Measurements from ENCODE around the gene KCNMA1.

DNA sequence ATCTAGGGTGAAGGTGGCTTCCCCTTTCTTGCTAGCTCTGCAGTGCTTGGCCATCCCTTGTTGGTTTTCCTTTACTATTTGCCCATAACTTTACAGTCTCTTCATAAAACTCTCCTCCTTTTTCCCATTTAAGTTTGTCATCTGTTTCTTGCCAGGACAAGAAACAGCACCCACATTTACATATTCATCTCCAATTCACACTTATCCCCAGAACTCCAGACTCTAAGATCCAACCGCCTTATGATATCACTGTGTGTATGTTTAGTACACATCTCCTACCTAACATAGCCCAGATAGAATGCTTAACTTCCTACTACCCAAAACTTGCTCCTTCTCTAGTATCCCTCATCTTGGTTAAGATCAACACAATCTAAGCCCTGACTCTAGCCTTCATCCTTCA is 622.2 kb downstream of the KCNMA1 start:
- TF ChIP-seq, protein P1, sequence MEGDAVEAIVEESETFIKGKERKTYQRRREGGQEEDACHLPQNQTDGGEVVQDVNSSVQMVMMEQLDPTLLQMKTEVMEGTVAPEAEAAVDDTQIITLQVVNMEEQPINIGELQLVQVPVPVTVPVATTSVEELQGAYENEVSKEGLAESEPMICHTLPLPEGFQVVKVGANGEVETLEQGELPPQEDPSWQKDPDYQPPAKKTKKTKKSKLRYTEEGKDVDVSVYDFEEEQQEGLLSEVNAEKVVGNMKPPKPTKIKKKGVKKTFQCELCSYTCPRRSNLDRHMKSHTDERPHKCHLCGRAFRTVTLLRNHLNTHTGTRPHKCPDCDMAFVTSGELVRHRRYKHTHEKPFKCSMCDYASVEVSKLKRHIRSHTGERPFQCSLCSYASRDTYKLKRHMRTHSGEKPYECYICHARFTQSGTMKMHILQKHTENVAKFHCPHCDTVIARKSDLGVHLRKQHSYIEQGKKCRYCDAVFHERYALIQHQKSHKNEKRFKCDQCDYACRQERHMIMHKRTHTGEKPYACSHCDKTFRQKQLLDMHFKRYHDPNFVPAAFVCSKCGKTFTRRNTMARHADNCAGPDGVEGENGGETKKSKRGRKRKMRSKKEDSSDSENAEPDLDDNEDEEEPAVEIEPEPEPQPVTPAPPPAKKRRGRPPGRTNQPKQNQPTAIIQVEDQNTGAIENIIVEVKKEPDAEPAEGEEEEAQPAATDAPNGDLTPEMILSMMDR (IDR thresholded peaks at IDR 0.05; ENCODE audit: low read depth, low read length): no peak
- TF ChIP-seq POLR2A (IDR thresholded peaks at IDR 0.05; ENCODE audit: extremely low read depth, insufficient read length) (no peak), MYC (IDR thresholded peaks at IDR 0.05; ENCODE audit: low read depth, low read length) (no peak)
- TF ChIP-seq, protein P2, sequence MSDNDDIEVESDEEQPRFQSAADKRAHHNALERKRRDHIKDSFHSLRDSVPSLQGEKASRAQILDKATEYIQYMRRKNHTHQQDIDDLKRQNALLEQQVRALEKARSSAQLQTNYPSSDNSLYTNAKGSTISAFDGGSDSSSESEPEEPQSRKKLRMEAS (IDR thresholded peaks at IDR 0.05; ENCODE audit: low read depth, low read length): no peak

All from NB4 (cell line).